ENCODE results near the gene SPAG6. TPM values are rescaled to one million over a fixed set of nuclear protein-coding genes. Genes with fewer than 3 reads are reported as not detected.

The SPAG6 gene
- 7.9 and 17.0 TPM in 2 replicates for total RNA-seq (2011; cell fraction: chromatin; rRNA removed; ENCODE audit: low replicate concordance)
- total RNA-seq (2011; cell fraction: nucleolus; rRNA removed), result 2.3 and 5.8 TPM in 2 replicates
- 11.3 and 23.9 TPM in 2 replicates for total RNA-seq (2011; cell fraction: nucleoplasm; rRNA removed)
- 3.5 and 4.2 TPM in 2 replicates for total RNA-seq (2014; rRNA removed)
- 11.8 and 12.7 TPM in 2 replicates for total RNA-seq (2014; rRNA removed; fragmentation: Illumina TruSeq; extraction: Trizol)
- 8.1 and 12.0 TPM in 2 replicates for total RNA-seq (2015; rRNA removed; fragmentation: Illumina TruSeq; extraction: Trizol)
- 6.6 and 7.5 TPM in 2 replicates for total RNA-seq (2021)
- polyA plus RNA-seq (2011; rRNA removed), result 0.30 and 4.7 TPM in 2 replicates
- polyA plus RNA-seq (2011; cell fraction: cytosol; rRNA removed), result 0.09 and 0.92 TPM in 2 replicates
- 0.55 and 2.5 TPM in 2 replicates for polyA plus RNA-seq (2011; cell fraction: nucleus; rRNA removed)
- polyA plus RNA-seq (2012), result 8.6 and 28.1 TPM in 2 replicates
- polyA plus RNA-seq (2014; fragmentation: Illumina TruSeq; extraction: Trizol), result 12.9 and 15.7 TPM in 2 replicates
- polyA plus RNA-seq (2014; fragmentation: Nextera tagmentation; extraction: Ambion mirVana), result 10 to 100 TPM; 17.5 to 23.1 TPM
- polyA plus RNA-seq (2014; rRNA removed), result 10.5 and 11.2 TPM in 2 replicates
- polyA minus RNA-seq (2011; rRNA and poly(A)+ RNA removed), result 0.12 and 2.5 TPM in 2 replicates
- 1.0 TPM in 1 of 2 replicates, not detected in the other for polyA minus RNA-seq (2011; cell fraction: cytosol; rRNA and poly(A)+ RNA removed)
- polyA minus RNA-seq (2011; cell fraction: nucleus; rRNA and poly(A)+ RNA removed), result 0.33 and 3.5 TPM in 2 replicates
- Bru-seq, nascent RNA, result percentile 52 among the genes with signal in this experiment
- percentile 60 among the genes with signal in this experiment for BruChase-seq, experiment 1, labeled RNA remaining after a 2-hour chase
- percentile 54 among the genes with signal in this experiment for BruChase-seq, experiment 2, labeled RNA remaining after a 6-hour chase
- long read RNA-seq, experiment 1, partial matches to known transcripts, result 14 of 18 reads
- long read RNA-seq, experiment 1, other reads (novel, unspliced or antisense), result 2 of 18 reads
- long read RNA-seq, experiment 2, partial matches to known transcripts, result 2 of 5 reads
- long read RNA-seq, experiment 2, other reads (novel, unspliced or antisense), result 3 of 5 reads
- long read RNA-seq, experiment 3, partial matches to known transcripts, result 7 of 10 reads
- long read RNA-seq, experiment 3, other reads (novel, unspliced or antisense), result 2 of 10 reads

DNA sequence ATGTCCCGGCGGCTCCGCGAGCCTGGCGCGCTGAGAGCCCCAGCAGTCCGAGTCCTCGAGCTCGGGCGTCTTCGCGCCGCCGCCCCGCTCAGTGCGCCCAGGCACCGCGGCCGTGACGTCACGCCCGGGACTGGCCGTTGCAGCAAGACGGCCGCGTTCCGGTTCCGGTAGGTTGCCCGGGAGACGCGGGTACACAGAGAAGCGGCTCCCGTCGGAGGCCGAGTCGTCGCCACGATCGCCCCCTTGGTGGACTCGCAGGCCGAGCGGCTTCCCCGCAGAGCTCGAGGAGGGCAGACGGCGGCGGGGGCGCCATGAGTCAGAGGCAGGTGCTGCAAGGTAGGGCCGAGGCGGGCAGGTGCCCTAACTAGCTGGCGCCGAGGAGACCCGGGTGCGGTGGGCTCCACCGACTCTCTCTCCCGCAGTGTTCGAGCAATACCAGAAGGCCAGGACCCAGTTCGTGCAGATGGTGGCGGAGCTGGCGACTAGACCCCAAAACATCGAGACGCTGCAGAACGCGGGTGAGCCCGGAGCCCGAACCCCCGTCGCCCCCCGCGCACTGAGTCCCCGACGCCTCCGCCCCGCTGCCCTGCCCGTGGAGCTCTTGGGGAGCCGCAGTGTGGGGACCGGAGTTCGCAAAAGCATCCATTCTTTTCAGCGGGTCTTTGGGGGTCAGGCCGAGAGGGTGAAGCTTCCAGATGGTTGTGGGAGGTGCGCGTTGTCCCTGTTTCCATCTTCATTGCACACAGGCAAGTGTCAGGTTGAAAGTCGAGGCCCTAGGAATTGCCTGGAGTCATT is at the start of gene SPAG6:
Gene SPAG6, plus strand, starts transcription at position 196 of the 795 bp plus-strand sequence. Its CDS starts 116 bp downstream, at position 312.
- H3K4me3 ChIP-seq, result no peak within 1 kb of the TSS
- BruUV-seq (replicated peaks), result no TSS peak

More for the DNA sequence above, at the start of gene SPAG6:
- Histone ChIP-seq H2AFZ (ENCODE audit: low read depth, low read length) (no peak within 1 kb of the TSS), H3K4me1 (replicated peaks in 1 of 2; ENCODE audit: control insufficient read depth in 2 of 2, insufficient read depth in 2 of 2, low read length in 2 of 2) (peaks cover 0 to 13% of the 10 kb centered on the region in 2 experiments; a peak in 4 of 5 replicates), H4K20me1 (replicated peaks; ENCODE audit: control insufficient read depth, insufficient read depth, low read length) (no peaks in the 10 kb centered on the region), H3K9me1 (ENCODE audit: control insufficient read depth, insufficient read depth, low read length) (no peaks in the 10 kb centered on the region), H3K9me3 (replicated peaks; ENCODE audit: control insufficient read depth, insufficient read depth, low read depth, low read length) (no peaks in the 10 kb centered on the region; the same call in 1 of the 2 replicates), H3K36me3 (ENCODE audit: control insufficient read depth, insufficient read depth, low read length) (no peaks in the 10 kb centered on the region), H3K27ac (ENCODE audit: extremely low read depth, low read depth, low read length) (no peak within 1 kb of the TSS), H3K4me2 (ENCODE audit: insufficient read depth, low read length) (no peak within 1 kb of the TSS), H3K9ac (ENCODE audit: insufficient read depth in 1 of 2, low read depth in 2 of 2, low read length in 2 of 2) (no peak within 1 kb of the TSS), H3K27me3 (ENCODE audit: control insufficient read depth in 2 of 2, insufficient read depth in 2 of 2, low read length in 2 of 2) (no peaks in the 10 kb centered on the region), H3K79me2 (ENCODE audit: control insufficient read depth, insufficient read depth, low read length) (no peaks in the 10 kb centered on the region)
- intact Hi-C loops (cut with micrococcal nuclease) (no loop called here), in situ Hi-C loops (cut with MboI) (no loop called here)
- 93% methylated on average over 52 of the region's 83 CpGs for WGBS (ENCODE audit: insufficient coverage, low coverage, missing lambda C conversion rate)
- ATAC-seq, result no peak
- no peak for DNase-seq (ENCODE audit: extremely low read depth in 1 of 4, low spot score in 3 of 4)
- FAIRE-seq, result no peak
- ChIA-PET POLR2A (no interaction called here), CTCF (ENCODE audit: low intra/inter-chr PET ratio) (no interaction called here)
- TF ChIP-seq L3MBTL2 (IDR thresholded peaks at IDR 0.05), result no peak
- TF ChIP-seq RBM14 (IDR thresholded peaks at IDR 0.05; ENCODE audit: borderline replicate concordance, insufficient read depth, low read depth, low read length), result 0 out of 2 replicates have a peak, but pooled peaks have one; percentile 54
- no peak for TF ChIP-seq CBX1 (IDR thresholded peaks at IDR 0.05; ENCODE audit: low read depth)
- TF ChIP-seq, protein P1, sequence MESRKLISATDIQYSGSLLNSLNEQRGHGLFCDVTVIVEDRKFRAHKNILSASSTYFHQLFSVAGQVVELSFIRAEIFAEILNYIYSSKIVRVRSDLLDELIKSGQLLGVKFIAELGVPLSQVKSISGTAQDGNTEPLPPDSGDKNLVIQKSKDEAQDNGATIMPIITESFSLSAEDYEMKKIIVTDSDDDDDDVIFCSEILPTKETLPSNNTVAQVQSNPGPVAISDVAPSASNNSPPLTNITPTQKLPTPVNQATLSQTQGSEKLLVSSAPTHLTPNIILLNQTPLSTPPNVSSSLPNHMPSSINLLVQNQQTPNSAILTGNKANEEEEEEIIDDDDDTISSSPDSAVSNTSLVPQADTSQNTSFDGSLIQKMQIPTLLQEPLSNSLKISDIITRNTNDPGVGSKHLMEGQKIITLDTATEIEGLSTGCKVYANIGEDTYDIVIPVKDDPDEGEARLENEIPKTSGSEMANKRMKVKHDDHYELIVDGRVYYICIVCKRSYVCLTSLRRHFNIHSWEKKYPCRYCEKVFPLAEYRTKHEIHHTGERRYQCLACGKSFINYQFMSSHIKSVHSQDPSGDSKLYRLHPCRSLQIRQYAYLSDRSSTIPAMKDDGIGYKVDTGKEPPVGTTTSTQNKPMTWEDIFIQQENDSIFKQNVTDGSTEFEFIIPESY (CRISPR knock-in tag; IDR thresholded peaks at IDR 0.05), result 0 out of 2 replicates have a peak, but pooled peaks have one; percentile 10
- TF ChIP-seq, protein P2, sequence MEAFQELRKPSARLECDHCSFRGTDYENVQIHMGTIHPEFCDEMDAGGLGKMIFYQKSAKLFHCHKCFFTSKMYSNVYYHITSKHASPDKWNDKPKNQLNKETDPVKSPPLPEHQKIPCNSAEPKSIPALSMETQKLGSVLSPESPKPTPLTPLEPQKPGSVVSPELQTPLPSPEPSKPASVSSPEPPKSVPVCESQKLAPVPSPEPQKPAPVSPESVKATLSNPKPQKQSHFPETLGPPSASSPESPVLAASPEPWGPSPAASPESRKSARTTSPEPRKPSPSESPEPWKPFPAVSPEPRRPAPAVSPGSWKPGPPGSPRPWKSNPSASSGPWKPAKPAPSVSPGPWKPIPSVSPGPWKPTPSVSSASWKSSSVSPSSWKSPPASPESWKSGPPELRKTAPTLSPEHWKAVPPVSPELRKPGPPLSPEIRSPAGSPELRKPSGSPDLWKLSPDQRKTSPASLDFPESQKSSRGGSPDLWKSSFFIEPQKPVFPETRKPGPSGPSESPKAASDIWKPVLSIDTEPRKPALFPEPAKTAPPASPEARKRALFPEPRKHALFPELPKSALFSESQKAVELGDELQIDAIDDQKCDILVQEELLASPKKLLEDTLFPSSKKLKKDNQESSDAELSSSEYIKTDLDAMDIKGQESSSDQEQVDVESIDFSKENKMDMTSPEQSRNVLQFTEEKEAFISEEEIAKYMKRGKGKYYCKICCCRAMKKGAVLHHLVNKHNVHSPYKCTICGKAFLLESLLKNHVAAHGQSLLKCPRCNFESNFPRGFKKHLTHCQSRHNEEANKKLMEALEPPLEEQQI (IDR thresholded peaks at IDR 0.05), result peak; percentile 18; the same call in 1 of the 2 replicates
